ENCODE results near the gene SWT1. TPM values are rescaled to one million over a fixed set of nuclear protein-coding genes. Genes with fewer than 3 reads are reported as not detected.
A peak's percentile ranks its signal among the peaks of the same experiment; 100 is the strongest.

SWT1 gene
- polyA plus RNA-seq, 4 donors: 7.9 to 10.3 (median 8.9) TPM

DNA sequence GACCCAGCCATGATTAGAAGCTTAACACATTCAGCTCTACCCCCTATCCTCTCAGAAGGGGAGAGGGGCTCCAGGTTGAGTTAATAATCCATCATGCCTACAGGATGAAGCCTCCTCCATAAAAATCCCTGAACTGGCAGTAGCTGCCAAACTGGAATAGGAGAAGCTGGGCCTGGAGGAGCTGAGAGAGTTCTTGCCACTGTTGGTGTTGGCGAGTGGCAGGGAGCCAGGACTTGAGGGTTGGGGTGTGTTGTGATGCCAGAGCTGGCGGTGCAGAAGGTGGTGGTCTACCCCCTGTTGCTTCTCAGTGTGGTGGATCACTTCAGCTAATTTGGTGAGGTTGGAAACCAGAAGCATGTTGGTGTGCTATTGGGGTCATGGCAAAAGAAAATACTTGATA, 123.6 kb downstream of the SWT1 start:
- DNase-seq (ENCODE audit: low read depth in 4 of 4, low spot score in 2 of 4): no peak

DNA sequence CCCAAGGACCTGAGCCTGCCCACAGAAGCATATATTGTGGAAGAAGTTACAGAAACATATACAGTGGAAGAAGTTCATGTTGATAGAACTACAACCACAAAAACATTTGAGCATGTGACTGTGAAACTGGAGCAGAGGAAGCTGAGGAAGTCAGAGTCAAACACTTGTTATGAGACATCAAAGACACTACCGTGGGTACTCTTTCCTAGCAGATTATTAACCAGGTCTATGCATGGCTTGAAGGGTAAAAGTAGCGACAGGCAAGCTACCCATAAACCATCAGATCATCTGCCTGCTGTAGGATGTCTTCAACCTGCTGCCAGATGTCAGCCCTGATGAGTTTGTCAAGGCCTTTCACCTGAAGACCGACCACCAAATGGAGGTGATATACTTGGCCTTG, 124.3 kb downstream of the SWT1 start:
- DNase-seq (ENCODE audit: low read depth in 4 of 4, low spot score in 2 of 4): no peak

DNA sequence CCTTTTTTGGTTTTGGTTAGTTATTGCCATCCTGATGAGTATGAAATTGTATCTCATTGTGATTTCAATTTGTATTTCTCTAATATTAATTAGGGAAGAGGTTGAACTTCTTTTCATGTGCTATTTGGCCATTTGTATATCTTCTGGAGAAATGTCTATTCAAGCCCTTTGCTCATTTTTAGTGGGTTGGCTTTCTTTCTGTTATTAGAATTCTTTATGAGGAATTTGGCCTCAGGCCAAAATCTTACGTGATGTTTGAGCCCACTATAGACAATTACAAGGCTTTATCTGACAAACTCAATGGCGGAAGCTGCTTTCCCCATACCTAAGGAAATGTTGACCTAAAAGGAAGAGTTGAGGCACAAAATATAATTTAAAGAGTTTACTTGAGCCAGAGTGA, 127.1 kb downstream of the SWT1 start:
- DNase-seq (ENCODE audit: low read depth in 4 of 4, low spot score in 2 of 4): no peak

DNA sequence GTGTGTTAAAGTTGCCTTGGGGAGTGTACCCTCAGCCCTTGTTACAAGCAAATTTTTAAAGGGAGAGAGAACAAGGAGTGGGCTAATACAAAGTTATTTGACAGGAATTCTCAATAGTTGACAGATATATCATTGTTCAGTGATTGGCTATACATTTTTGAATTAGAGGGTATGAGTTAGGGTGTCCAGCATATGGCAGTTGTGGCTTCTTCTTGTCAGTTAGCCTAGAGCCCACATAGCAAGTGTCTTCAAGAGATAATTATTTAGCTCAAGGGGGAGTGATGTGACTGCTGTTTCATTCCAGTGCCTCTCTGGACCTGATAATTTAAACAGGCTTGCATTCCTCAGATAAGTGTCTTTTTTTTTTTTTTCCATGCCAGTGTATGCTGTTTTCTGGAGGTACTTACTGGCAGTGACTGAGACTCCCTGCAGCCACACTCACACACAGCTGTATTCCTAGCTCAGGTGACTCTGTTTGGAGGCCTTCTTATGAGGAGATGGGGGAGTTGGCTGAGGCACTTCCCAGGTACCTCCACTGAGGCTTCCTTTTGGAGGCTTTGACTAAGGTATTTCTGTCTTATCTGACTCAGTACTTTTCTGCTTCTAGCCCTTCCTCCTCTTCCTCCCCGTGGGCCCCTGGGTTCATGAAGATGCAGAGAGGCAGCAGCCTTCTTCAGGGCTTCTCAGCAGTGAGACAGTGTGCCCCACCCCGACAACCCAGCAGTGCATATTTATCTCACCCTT, 127.7 kb downstream of the SWT1 start:
- DNase-seq (ENCODE audit: low read depth in 4 of 4, low spot score in 2 of 4): no peak

DNA sequence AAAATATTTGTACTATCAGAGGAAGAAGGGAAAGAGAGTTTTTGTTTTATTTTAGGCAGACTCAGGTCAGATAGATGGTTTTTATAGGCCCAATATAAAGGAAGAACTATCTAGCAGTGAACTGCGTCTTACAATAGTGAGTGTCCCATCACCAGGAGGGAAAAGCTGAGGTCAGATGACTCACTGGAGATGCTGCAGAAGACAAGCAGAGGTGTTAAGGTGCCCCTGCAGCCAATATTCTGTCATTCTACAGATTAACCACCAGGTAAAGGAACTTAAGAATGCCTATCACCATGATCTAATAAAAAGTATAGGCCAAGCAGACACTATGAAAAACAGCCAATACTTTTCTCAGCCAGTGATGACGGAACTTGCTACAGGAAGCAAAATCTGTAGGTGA, 130.5 kb downstream of the SWT1 start:
- DNase-seq (ENCODE audit: low read depth in 4 of 4, low spot score in 2 of 4): no peak

DNA sequence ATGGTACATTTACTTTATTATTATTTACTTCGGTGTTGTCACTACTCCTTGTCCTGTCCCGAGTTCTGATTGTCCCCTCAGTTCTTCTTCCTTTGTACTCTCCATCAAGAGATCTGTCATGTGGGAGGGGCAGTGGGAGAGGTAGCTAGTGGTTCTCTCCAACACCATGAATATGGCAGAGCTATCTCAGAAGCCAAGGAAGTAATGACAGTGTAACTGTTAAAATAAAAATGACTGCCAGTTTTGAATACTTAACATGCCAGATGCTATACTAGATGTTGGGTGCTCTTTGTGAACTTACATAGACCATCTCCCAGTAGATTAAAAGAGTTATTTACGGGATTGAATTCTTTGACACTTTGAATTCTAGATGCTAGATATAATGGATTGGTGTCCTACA, 131.5 kb downstream of the SWT1 start:
- no peak for DNase-seq (ENCODE audit: low read depth in 4 of 4, low spot score in 2 of 4)

DNA sequence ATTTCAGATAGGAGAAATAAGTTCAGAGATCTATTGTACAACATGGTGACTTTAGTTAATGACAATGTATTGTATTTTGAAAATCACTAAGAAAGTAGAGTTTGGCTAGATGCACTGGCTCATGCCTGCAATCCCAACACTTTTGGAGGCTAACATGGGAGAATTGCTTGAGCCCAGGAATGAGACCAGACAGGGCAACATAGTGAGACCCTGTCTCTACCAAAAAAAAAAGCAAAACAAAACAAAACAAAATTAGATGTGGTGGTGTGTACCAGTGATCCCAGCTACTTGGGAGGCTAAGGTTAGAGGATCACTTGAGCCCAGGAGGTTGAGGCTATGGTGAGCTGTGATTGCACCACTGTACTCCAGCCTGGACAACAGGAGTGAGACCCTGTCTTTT, 132.9 kb downstream of the SWT1 start:
- no peak for DNase-seq (ENCODE audit: low read depth in 4 of 4, low spot score in 2 of 4)

DNA sequence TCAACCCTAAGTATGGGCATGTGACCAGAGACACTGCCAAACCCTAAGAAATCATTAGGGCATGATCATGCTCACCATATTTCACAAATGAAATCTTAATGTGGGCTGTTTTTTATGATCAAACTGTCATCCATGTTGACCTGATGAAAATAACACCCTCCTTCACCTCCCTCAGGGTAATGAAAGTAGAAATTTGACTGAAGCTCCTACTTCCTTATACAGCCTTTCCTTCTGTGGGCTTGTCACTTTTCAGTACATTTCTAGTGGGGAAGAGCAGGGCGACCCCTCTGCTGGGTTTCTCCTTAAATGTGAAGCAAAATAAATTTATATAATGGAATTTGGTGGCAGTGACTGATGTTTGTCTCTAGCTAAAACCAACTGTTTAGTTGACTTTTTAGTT, 134.2 kb downstream of the SWT1 start:
- DNase-seq (ENCODE audit: low read depth in 4 of 4, low spot score in 2 of 4): no peak

DNA sequence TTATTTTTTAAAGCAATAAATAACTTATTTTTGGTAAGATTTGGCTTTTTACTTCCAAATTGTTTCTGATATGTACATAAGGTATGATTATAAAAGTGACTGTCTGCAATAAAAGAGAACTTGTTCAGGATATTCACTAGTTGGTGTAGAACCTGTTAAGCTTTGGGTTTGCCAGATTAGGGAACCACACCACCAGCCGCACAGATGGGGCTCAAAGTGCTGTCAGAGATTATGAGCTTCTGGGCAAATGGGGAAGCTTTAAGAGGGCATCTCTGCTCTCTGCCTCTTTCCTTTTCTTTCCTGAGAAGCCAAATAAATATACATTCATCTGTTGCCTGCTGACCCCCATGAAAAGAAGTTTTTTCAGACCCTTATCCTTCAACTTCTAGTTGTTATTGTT, 134.7 kb downstream of the SWT1 start:
- DNase-seq (ENCODE audit: low read depth in 4 of 4, low spot score in 2 of 4): no peak

DNA sequence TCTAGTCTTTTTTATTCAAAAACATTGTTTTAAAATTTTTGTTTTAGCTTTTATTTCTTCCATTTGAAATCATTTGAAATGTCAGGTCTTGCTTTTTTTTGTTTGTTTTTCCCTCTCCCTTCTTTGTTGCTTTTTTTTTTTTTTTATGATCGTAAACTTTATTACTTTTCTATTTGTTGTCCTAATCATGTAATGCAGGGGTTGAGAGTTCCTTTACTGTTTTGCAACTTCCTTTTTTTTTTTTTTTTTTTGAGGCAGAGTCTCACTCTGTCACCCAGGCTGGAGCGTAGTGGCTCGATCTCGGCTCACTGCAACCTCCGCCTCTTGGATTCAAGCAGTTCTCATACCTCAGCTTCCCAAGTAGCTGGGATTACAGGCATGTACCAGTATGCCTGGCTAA, 135.3 kb downstream of the SWT1 start:
- no peak for DNase-seq (ENCODE audit: low read depth in 4 of 4, low spot score in 2 of 4)

DNA sequence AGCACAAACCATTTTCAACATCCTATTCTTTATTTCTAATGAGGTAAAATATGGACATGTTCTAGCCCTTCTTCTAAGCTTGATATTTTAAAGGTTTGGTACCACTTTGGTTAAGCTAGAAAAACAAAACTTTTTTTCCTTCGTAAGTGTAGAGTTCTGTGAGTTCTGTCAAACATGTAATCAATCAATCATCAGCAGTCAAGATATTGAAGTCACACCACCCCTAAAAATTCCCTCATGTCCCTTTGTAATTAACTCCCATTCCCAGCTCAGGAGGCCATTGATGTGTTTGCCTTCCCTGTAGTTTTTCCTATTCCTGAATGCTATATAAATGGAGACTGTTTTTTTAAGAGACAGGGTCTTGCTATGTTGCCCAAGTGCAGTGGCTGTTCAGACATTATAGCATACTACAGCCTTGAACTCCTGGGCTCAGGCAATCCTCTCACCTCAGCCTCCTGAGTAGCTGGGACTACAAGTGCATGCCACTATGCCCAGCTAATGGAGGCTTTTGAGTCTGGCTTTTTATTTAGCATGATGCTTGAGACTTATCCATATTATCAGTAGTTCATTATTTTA, 137.1 kb downstream of the SWT1 start:
- no peak for DNase-seq (ENCODE audit: low read depth in 4 of 4, low spot score in 2 of 4)

DNA sequence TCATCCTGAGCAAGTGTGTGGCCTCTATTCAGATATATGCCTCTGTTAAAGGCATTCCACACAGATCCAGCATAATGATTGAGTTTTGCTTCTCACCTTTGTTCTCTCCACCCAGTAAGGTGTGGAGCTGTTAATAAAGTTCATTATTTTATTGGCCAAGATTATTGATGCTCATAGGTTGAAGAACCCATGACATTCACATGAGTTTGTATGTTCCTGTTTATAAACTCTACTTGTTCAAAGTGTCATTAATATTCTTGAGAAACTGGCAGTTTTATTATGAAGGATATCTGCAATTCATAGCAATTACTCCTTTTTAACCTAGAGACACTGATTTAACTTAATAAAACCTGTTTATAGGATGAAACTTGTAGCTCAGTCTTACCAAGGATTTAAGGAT, 138.1 kb downstream of the SWT1 start:
- no peak for DNase-seq (ENCODE audit: low read depth in 4 of 4, low spot score in 2 of 4)

DNA sequence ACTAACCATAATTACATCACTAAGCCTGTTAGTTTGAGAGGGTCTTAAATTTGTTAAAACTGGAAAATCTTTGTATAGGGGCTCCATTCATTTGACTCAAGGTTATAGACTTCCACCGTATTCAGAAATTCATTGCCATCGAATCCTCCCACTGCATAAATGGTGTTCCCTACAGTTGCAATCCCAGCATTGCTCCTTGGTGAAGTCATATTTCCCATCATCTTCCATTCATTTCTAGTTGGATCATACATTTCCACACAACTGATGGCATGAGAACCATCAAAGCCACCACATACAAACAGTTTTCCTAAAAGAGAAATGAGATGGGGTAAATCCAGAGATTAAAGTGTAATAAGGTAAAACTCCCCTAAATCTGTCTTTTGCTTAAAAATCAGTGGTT, 141.0 kb downstream of the SWT1 start:
- no peak for DNase-seq (ENCODE audit: low read depth in 4 of 4, low spot score in 2 of 4)

DNA sequence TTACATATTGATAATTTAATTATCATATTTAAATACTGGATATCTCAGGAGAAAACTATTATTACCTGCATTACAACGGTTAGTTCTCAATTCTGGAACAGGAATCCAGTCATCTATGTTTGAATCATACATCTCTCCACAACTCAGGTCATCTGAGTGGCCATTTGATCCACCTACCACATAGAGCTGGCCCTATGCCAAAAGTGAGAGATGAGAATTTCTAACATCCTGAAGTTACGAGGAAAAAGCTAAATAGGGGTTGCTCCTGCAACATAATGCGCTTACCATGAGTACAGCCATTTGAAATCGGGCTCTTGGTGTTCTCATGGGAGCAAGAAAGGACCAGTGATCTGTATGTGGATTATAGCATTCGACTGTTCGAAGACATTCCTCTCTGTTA, 143.2 kb downstream of the SWT1 start:
- DNase-seq (ENCODE audit: low read depth in 4 of 4, low spot score in 2 of 4): no peak

DNA sequence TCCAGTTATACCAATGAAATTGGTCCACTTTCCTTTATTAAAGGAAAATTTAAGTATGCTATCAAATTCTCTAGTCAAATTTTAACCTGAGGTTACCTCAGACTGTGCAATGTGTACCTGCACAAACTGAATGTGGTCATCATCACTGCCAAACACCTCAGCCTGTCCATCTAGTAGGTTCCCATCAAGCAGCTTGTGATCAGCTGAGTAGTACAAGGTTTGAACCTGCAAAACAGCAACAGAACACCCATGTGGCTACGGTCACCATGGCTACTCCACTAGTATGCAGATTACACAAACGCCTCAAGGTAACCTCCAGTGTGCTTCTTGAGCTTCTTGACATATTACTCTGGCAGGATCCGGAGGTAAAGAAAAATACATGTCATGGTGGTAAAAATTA, 148.5 kb downstream of the SWT1 start:
- no peak for DNase-seq (ENCODE audit: low read depth in 4 of 4, low spot score in 2 of 4)

DNA sequence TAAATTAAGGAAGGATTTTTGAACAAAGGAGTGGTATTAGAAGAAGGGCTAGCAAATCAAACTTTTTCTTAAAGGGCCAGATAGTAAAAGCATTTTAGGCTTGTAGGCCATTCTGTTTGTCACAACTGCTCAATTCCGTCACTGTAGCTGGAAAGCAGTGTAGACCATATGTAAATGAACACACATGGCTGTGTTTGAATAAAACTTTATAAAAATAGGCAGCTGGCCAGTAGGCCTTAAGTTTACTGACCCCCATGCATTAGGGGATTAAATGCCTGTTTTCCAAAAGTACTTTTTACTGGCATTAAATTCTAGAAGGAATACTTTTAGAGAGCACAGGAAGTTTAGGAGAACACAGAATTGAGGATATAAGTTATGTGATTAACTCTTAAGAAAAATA, 151.2 kb downstream of the SWT1 start:
- no peak for DNase-seq (ENCODE audit: low read depth in 4 of 4, low spot score in 2 of 4)

DNA sequence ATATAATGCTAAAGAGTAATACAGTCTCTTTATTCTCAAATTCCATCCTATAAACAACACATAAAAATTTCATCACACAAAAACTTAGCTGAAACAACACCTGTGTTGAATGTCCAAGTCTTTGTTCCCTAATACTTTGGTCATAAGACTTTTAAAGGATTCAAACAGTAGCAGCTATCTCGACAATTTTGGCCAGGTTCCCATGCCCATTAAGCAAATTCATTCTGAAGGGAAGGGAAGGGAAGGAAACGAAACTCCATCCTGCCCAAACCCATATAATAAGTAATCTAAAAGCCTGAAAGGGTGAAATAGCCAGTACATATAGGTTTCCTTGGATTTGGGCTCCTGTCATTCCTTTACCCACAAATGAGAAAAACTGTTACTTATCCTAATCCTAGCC, 152.6 kb downstream of the SWT1 start:
- DNase-seq (ENCODE audit: low read depth in 4 of 4, low spot score in 2 of 4): no peak

DNA sequence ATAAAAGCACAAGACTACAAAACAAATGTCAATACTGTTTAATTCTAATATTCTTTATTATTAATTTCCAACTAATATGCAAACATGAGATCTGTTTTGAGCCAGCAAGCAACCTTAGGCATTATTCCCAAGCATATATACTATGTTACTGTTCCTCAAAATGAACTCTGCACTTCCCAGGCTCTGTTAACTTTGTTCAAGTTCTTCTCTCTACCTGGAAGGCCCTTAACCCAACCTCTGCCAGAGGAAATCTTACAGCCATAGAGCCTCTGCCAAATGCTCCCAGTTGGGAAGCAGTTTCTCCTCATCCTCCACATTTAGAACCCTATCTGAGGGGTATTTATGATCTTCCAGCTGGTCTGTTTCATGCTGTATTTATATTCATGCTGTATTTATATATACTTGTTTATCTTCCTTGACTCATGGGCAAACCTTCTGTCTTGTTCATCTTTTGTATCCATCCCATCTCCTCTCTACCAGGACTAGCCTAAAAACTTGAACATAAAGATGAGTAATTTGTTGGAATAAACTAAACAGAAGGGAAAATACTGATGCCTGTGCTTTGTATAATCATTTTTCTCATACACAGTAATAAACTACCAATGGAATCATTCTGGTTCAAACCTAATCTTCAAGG, 154.7 kb downstream of the SWT1 start:
- no peak for DNase-seq (ENCODE audit: low read depth in 4 of 4, low spot score in 2 of 4)

DNA sequence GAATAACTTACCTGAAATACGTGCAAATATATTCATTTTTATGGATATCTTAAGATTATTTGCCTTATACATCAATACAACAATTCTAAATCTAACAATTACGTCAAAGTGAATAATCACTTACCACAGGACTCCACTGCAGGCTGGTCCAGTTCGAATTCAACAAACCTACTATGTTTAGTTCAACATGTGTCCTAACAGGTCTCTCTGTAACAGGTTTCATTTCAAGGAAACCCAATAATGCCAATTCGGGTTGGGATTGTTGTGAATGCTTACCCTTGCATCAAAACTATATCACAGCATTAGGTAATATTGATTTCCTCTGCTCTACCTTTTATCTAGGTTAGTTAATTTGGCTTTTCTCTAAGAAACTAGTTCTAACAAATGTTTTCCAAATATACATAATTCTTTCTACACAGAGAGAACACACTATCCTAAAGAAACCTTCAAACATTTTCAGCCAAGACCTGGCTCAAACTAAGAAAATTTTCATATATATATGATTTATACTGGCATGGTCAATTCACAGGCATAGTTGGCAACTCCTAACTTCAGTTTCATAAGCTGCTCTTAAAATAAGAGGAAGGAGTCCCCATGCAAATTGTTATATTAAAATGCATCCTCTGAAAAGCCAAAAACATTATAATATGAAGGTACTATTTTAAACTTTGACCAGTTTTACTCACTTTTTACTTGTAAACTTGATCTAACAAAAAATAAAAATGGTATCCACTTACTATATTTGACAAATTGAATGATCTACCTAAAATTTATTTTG, 155.6 kb downstream of the SWT1 start:
- DNase-seq (ENCODE audit: low read depth in 4 of 4, low spot score in 2 of 4): no peak

DNA sequence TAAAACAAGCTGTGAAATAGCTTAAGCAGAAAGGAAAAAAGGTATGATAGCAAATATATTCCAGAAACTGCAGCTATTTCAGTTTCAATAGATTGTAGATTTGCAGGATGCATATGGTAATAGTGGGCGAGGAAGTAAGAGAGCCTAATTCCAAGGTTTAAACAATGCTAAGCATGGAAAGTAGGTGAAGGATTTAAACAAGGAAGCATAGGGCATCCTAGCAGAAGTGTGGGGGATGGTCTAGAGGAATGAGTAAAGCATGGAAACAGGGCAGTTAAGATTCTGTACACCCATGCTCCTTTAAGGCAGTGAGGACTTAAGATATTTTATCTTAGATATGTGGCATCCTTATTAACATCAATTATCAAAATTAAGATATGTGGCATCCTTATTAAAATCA, 157.4 kb downstream of the SWT1 start:
- DNase-seq (ENCODE audit: low read depth in 4 of 4, low spot score in 2 of 4): no peak

DNA sequence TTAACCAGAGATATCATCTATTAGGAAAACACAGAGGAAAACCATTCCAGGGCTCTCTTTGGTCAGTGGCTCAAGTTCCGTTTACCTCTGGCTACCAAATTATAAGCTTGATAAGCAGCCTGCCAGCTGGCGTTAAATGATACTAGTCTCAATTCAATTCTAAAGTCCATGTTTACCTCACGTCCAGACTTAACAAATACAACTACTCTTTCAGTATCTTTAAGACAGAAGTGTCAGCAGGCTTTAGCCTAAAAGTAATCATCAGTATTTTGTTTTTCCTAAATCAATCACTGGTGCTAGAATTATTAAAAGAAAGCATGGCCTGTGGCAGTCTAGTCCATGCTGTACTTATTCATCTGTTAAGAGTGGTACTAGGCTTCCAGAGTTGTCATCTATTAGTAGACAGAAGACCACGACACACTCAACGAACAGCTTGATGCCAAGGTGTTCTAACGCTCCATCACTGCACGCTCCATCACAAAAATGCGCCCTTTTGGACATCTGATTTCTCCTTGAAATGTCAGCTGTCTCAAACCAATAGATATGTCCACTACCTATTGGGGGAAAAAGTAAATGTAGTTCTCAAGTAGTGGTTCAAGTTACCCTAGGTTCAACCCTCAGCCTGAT, 158.6 kb downstream of the SWT1 start:
- peak in 2 of 4 donors; percentile 32 to 60 for DNase-seq (ENCODE audit: low read depth in 4 of 4, low spot score in 2 of 4)
